H1 (cell line): Measurements from ENCODE around the gene HES2. TPM values are rescaled to one million over a fixed set of nuclear protein-coding genes. Genes with fewer than 3 reads are reported as not detected.

Source experiments
- FOSL1 ChIP-seq: IDR thresholded peaks from 2 replicates; pipeline ENCODE4 v1.6.1; 2011; ENCODE audit warnings: mild to moderate bottlenecking, low read depth, low read length, moderate library complexity; ENCODE audit not compliant: insufficient read depth
- GTF2F1 ChIP-seq: IDR thresholded peaks from 2 replicates; pipeline ENCODE4 v1.6.1; 2012; ENCODE audit warnings: low read depth, low read length, improper control_type of control experiment, borderline replicate concordance
- POLR2AphosphoS5 ChIP-seq: IDR thresholded peaks from 2 replicates; pipeline ENCODE4 v1.6.1; 2011; ENCODE audit warnings: low read depth, low read length
- SIN3A ChIP-seq, 2 experiments: IDR thresholded peaks in 1 of 2; conservative IDR thresholded peaks in 1 of 2; 2 replicates each; pipeline ENCODE4 v1.6.1; 2011 to 2012; ENCODE audit warnings: low read length in 2 of 2, improper control_type of control experiment in 1 of 2, low read depth in 1 of 2, mild to moderate bottlenecking in 1 of 2
- SP1 ChIP-seq: IDR thresholded peaks from 2 replicates; pipeline ENCODE4 v1.6.1; 2011; ENCODE audit warnings: low read depth, low read length
- polyA plus RNA-seq, 7 experiments: library from polyadenylated mRNA; depleted of rRNA in 3 of 7; stranded (reverse) in 5 of 7; unstranded in 2 of 7; fragments of >200 nt in 5 of 7; fragments of 200-250 nt in 2 of 7; gene quantifications; 1 replicate in 5 of 7; 2 replicates in 1 of 7; 4 replicates in 1 of 7; pipeline versions ENCODE4 v1.2.1 to v1.2.3, GENCODE V29; 2011 to 2013; ENCODE audit warnings: missing spikeins in 2 of 7, mixed read lengths in 2 of 7
- total RNA-seq: library from RNA; stranded (reverse); fragmentation: NEBNext Ultra II Directional; extraction: Animal tissue kit (Norgen Biotek cat#: 25700); gene quantifications from 2 replicates; pipeline ENCODE4 v1.2.1, GENCODE V29; 2021
- TF ChIP-seq, protein P1 (sequence below): IDR thresholded peaks from 2 replicates; pipeline ENCODE4 v1.6.1; 2012; ENCODE audit warnings: inconsistent platforms

HES2 gene
- total and polyA plus RNA-seq, 2 of the 8 experiments (the other 6 are each of a cell fraction or from before 2014, with no cell fraction given), result 0.15 to 0.53 TPM

DNA sequence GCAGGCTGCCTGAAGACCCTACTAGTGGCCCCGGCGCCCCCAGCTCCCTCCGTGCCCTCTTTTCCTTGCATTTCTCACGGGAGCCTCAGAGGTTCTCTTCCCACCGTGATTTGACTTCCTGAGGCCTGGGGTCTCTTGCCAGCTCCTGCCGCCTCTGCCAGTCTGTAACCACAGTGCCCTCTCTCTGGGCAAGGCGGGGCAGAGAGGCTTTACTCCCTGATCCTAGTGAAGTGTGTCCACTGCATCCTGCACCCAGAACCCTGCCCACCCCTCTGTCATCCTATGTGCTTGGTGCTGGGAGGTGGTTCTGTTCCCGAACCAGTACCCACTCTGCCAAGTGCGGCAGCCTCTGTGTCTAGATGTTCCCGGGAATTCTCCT lies 7.2 kb upstream of the HES2 start (continued):
- TF ChIP-seq POLR2AphosphoS5 (no peak), FOSL1 (no peak), SIN3A (conservative IDR thresholded peaks at IDR 0.05 in 1 of 2, IDR thresholded peaks at IDR 0.05 in 1 of 2; ENCODE audit: low read depth in 1 of 2, low read length in 2 of 2) (no peak), SP1 (no peak), GTF2F1 (no peak)
- TF ChIP-seq, protein P1, sequence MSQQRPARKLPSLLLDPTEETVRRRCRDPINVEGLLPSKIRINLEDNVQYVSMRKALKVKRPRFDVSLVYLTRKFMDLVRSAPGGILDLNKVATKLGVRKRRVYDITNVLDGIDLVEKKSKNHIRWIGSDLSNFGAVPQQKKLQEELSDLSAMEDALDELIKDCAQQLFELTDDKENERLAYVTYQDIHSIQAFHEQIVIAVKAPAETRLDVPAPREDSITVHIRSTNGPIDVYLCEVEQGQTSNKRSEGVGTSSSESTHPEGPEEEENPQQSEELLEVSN, result no peak
